Left lung (tissue), 10 donors: ENCODE measurements around the gene NEB. TPM values are rescaled to one million over a fixed set of nuclear protein-coding genes. Genes with fewer than 3 reads are reported as not detected.

Source experiments
- ATAC-seq: fragments of 200-7000 bp; cut with Tn5 transposase; one replicate; pipeline ENCODE4 v1.9.1; 2020; ENCODE audit warnings: moderate library complexity
- DNase-seq, 4 donors: peaks; one replicate each; pipeline ENCODE4 v3.0.0-alpha.2; 2013 to 2020
- H3K27ac ChIP-seq, 2 donors: fragments of 200-600 bp; sonication (generic) in 1 of 2; one replicate each; pipeline versions ENCODE4 v1.5.0 to v1.8.0; 2020 to 2021
- H3K27me3 ChIP-seq, 2 donors: fragments of 200-600 bp; sonication (generic) in 1 of 2; one replicate each; pipeline versions ENCODE4 v1.5.0 to v1.8.0; 2020 to 2021
- H3K36me3 ChIP-seq, 2 donors: fragments of 200-600 bp; sonication (generic) in 1 of 2; one replicate each; pipeline versions ENCODE4 v1.5.0 to v1.8.0; 2020 to 2021
- H3K4me1 ChIP-seq, 2 donors: fragments of 200-600 bp; one replicate each; pipeline ENCODE4 v1.8.0; 2021
- H3K4me3 ChIP-seq, 2 donors: fragments of 200-600 bp; sonication (generic) in 1 of 2; one replicate each; pipeline versions ENCODE4 v1.5.0 to v1.8.0; 2020 to 2021; ENCODE audit warnings: mild to moderate bottlenecking in 1 of 2
- H3K9me3 ChIP-seq, 2 donors: fragments of 200-600 bp; sonication (generic) in 1 of 2; one replicate each; pipeline versions ENCODE4 v1.5.0 to v1.8.0; 2020 to 2021
- CTCF ChIP-seq, 2 donors: fragments of 200-600 bp; sonication (generic) in 1 of 2; IDR thresholded peaks; one replicate each; pipeline versions ENCODE4 v1.5.0 to v1.8.0; 2021; ENCODE audit warnings: antibody characterized with exemption in 2 of 2
- intact Hi-C, 2 donors: fragments of 100-400 bp; cut with DNase I; formaldehyde crosslinking; loops; one replicate each; pipeline versions ENCODE4 v1.11.2 to v1.14.2; 2022
- polyA plus RNA-seq, 6 donors: library from polyadenylated mRNA; unstranded; fragments of 120-200 nt; gene quantifications; one replicate each; pipeline ENCODE4 v1.2.1, GENCODE V29; 2013; ENCODE audit not compliant: insufficient read length in 6 of 6
- total RNA-seq, 2 donors: library from RNA; stranded (reverse); fragmentation: NEBNext Ultra II Directional; extraction: Animal tissue kit (Norgen Biotek cat#: 25700); gene quantifications; one replicate each; pipeline ENCODE4 v1.2.1, GENCODE V29; 2021
- donor health status: DM: no; HTN: yes; CAD: no.
- donor health status: DM: no; HTN: no; CAD: no.

The NEB gene
- total and polyA plus RNA-seq, 8 donors, result 1.3 to 9.7 (median 6.6) TPM

- intact Hi-C loops, result no loop called here
- DNase-seq (no peak), ATAC-seq (no peak)
Observed at GRCh38 chr2:151728804-151729414, 5.4 kb downstream of the NEB start.

GRCh38 chr2:151727593-151728552 lies 6.4 kb downstream of the NEB start:
- TF ChIP-seq CTCF (IDR thresholded peaks at IDR 0.05), result no peak
- H3K9me3 ChIP-seq, result no peaks in the 10 kb centered on the region
- no peak overlapping the region for H3K4me3 ChIP-seq
- H3K4me1 ChIP-seq, result no peaks in the 10 kb centered on the region
- intact Hi-C loops, result no loop called here
- ATAC-seq (peak; percentile 53), DNase-seq (no peak)
- no peaks in the 10 kb centered on the region for H3K36me3 ChIP-seq
- no peaks in the 10 kb centered on the region for H3K27me3 ChIP-seq
- no peak overlapping the region for H3K27ac ChIP-seq

More at GRCh38 chr2:151728804-151729414, 5.4 kb downstream of the NEB start:
- Histone ChIP-seq H3K27ac (no peak overlapping the region), H3K4me1 (no peaks in the 10 kb centered on the region), H3K9me3 (no peaks in the 10 kb centered on the region), H3K27me3 (no peaks in the 10 kb centered on the region), H3K4me3 (no peak overlapping the region), H3K36me3 (no peaks in the 10 kb centered on the region)
- no peak for TF ChIP-seq CTCF (IDR thresholded peaks at IDR 0.05)

- DNase-seq (no peak), ATAC-seq (no peak)
- TF ChIP-seq CTCF (IDR thresholded peaks at IDR 0.05), result no peak
- Histone ChIP-seq H3K27ac (no peak overlapping the region), H3K4me3 (no peak overlapping the region), H3K4me1 (no peaks in the 10 kb centered on the region), H3K9me3 (no peaks in the 10 kb centered on the region), H3K27me3 (no peaks in the 10 kb centered on the region), H3K36me3 (no peaks in the 10 kb centered on the region)
- intact Hi-C loops, result no loop called here
Observed at GRCh38 chr2:151721161-151721560, 13.1 kb downstream of the NEB start.

- DNase-seq (no peak), ATAC-seq (no peak)
- H3K4me3 ChIP-seq, result no peak overlapping the region
- H3K4me1 ChIP-seq, result no peaks in the 10 kb centered on the region
- no peaks in the 10 kb centered on the region for H3K36me3 ChIP-seq
- no peaks in the 10 kb centered on the region for H3K9me3 ChIP-seq
- no peaks in the 10 kb centered on the region for H3K27me3 ChIP-seq
- intact Hi-C loops, result no loop called here
- TF ChIP-seq CTCF (IDR thresholded peaks at IDR 0.05), result no peak
- H3K27ac ChIP-seq, result no peak overlapping the region
Observed at GRCh38 chr2:151720521-151720920, 13.8 kb downstream of the NEB start.

- Histone ChIP-seq H3K4me3 (no peak overlapping the region), H3K4me1 (no peaks in the 10 kb centered on the region), H3K9me3 (no peaks in the 10 kb centered on the region), H3K27me3 (no peaks in the 10 kb centered on the region), H3K27ac (no peak overlapping the region), H3K36me3 (no peaks in the 10 kb centered on the region)
- DNase-seq (no peak), ATAC-seq (no peak)
- no peak for TF ChIP-seq CTCF (IDR thresholded peaks at IDR 0.05)
- intact Hi-C loops, result no loop called here
Observed at GRCh38 chr2:151718796-151719195, 15.5 kb downstream of the NEB start.
